ENCODE data around the gene EML2. TPM values are rescaled to one million over a fixed set of nuclear protein-coding genes. Genes with fewer than 3 reads are reported as not detected.

Gene EML2
- total RNA-seq, 1 experiment from 2014 or later: 32.7 TPM

- Histone ChIP-seq H3K9me3 (ENCODE audit: control insufficient read depth, insufficient read depth, low read depth, low read length) (no peaks in the 10 kb centered on the region), H3K27me3 (ENCODE audit: control insufficient read depth, insufficient read depth, low read length) (no peaks in the 10 kb centered on the region), H3K36me3 (ENCODE audit: control insufficient read depth, insufficient read depth, low read length) (no peaks in the 10 kb centered on the region), H3K27ac (ENCODE audit: low read length) (no peak overlapping the region), H3K4me3 (ENCODE audit: low read depth in 2 of 2, low read length in 2 of 2) (no peak overlapping the region), H3K4me1 (ENCODE audit: control insufficient read depth, insufficient read depth, low read length) (peaks cover 12% of the 10 kb centered on the region)
- in situ Hi-C loops (cut with HindIII; ENCODE audit: low pct_unique_long_range_greater_than_20kb, low sequenced_read_pairs) (no loop called here), intact Hi-C loops (cut with micrococcal nuclease; ENCODE audit: unreplicated experiment) (no loop called here)
- DNase-seq (ENCODE audit: low read depth, low spot score): no peak
- ChIA-PET POLR2A (no interaction called here), CTCF (interaction anchor here (0.6 kb wide), 1 partner anchor 118 kb away, joined by 8 read pairs; no protein-coding TSS in a partner anchor)
- no TSS peak for BruUV-seq (replicated peaks)
- no peak for TF ChIP-seq REST (IDR thresholded peaks at IDR 0.05; ENCODE audit: insufficient read depth in 1 of 2, low read depth in 2 of 2, low read length in 1 of 2)
- no peak for TF ChIP-seq POLR2AphosphoS5 (IDR thresholded peaks at IDR 0.05; ENCODE audit: low read depth, low read length)
- TF ChIP-seq CTCF (IDR thresholded peaks at IDR 0.05): no peak
- TF ChIP-seq SIN3A (IDR thresholded peaks at IDR 0.05; ENCODE audit: borderline replicate concordance, insufficient read depth, low read depth, low read length): no peak
- no peak for TF ChIP-seq TCF7L2 (IDR thresholded peaks at IDR 0.05; ENCODE audit: low read depth, low read length)
- no peak for ATAC-seq
Observed at GRCh38 chr19:45575216-45575615, 64.0 kb downstream of the EML2 start.

GRCh38 chr19:45574526-45574925, 64.7 kb downstream of the EML2 start:
- DNase-seq (ENCODE audit: low read depth, low spot score) (no peak), ATAC-seq (no peak)
- TF ChIP-seq TCF7L2 (IDR thresholded peaks at IDR 0.05; ENCODE audit: low read depth, low read length) (no peak), CTCF (IDR thresholded peaks at IDR 0.05) (no peak), SIN3A (IDR thresholded peaks at IDR 0.05; ENCODE audit: borderline replicate concordance, insufficient read depth, low read depth, low read length) (no peak), POLR2AphosphoS5 (IDR thresholded peaks at IDR 0.05; ENCODE audit: low read depth, low read length) (no peak), REST (IDR thresholded peaks at IDR 0.05; ENCODE audit: insufficient read depth in 1 of 2, low read depth in 2 of 2, low read length in 1 of 2) (no peak)
- no TSS peak for BruUV-seq (replicated peaks)
- ChIA-PET POLR2A (no interaction called here), CTCF (no interaction called here)
- Histone ChIP-seq H3K4me3 (ENCODE audit: low read depth in 2 of 2, low read length in 2 of 2) (no peak overlapping the region), H3K36me3 (ENCODE audit: control insufficient read depth, insufficient read depth, low read length) (no peaks in the 10 kb centered on the region), H3K4me1 (ENCODE audit: control insufficient read depth, insufficient read depth, low read length) (peaks cover 12% of the 10 kb centered on the region), H3K27ac (ENCODE audit: low read length) (no peak overlapping the region), H3K27me3 (ENCODE audit: control insufficient read depth, insufficient read depth, low read length) (no peaks in the 10 kb centered on the region), H3K9me3 (ENCODE audit: control insufficient read depth, insufficient read depth, low read depth, low read length) (no peaks in the 10 kb centered on the region)
- in situ Hi-C loops (cut with HindIII; ENCODE audit: low pct_unique_long_range_greater_than_20kb, low sequenced_read_pairs) (no loop called here), intact Hi-C loops (cut with micrococcal nuclease; ENCODE audit: unreplicated experiment) (no loop called here)

Measured in Panc1 (cell line).